ENCODE data around the gene LSM3.

DNA sequence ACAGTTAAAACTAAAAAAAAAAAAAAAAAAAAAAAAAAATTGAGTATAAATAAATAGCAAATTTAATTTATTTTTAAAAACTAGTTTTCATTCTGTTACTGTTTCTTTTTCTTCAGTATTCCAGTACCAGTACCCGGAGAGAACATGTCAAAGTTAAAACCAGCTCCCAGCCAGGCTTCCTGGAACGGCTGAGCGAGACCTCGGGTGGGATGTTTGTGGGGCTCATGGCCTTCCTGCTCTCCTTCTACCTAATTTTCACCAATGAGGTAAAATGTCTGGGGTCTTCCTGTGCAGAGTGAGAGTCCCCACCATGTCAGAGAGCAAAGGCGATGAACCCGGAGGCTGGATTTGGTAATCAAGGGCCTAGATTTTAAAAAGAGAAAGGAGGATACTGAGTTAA, 49.3 kb upstream of the LSM3 start:
- TF ChIP-seq, protein P1, sequence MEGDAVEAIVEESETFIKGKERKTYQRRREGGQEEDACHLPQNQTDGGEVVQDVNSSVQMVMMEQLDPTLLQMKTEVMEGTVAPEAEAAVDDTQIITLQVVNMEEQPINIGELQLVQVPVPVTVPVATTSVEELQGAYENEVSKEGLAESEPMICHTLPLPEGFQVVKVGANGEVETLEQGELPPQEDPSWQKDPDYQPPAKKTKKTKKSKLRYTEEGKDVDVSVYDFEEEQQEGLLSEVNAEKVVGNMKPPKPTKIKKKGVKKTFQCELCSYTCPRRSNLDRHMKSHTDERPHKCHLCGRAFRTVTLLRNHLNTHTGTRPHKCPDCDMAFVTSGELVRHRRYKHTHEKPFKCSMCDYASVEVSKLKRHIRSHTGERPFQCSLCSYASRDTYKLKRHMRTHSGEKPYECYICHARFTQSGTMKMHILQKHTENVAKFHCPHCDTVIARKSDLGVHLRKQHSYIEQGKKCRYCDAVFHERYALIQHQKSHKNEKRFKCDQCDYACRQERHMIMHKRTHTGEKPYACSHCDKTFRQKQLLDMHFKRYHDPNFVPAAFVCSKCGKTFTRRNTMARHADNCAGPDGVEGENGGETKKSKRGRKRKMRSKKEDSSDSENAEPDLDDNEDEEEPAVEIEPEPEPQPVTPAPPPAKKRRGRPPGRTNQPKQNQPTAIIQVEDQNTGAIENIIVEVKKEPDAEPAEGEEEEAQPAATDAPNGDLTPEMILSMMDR (IDR thresholded peaks at IDR 0.05), result no peak
- TF ChIP-seq POLR2A (IDR thresholded peaks at IDR 0.05), result no peak

Measured in heart left ventricle (tissue), 13 donors.